Fibroblast of lung (primary cell): ENCODE measurements around the gene NXNL2.

Experiments used
- CTCF ChIP-seq, 2 donors: IDR thresholded peaks in 1 of 2; conservative IDR thresholded peaks in 1 of 2; 1 replicate in 1 of 2; 2 replicates in 1 of 2; pipeline ENCODE4 v1.5.1; 2011 to 2012; ENCODE audit warnings: low read length in 2 of 2, control low read depth in 1 of 2, inconsistent platforms in 1 of 2, low read depth in 1 of 2, mild to moderate bottlenecking in 1 of 2
- EZH2 ChIP-seq: IDR thresholded peaks from 2 replicates; pipeline ENCODE4 v1.5.1; 2012; ENCODE audit warnings: low read length, control low read depth, mild to moderate bottlenecking; ENCODE audit errors: missing control alignments

GRCh38 chr9:88577256-88578120 lies 42.5 kb downstream of the NXNL2 start:
- no peak for TF ChIP-seq CTCF (conservative IDR thresholded peaks at IDR 0.05 in 1 of 2, IDR thresholded peaks at IDR 0.05 in 1 of 2; ENCODE audit: low read depth in 1 of 2, low read length in 2 of 2)
- TF ChIP-seq EZH2: no peak
